ENCODE measurements around the gene PDE2A. TPM values are rescaled to one million over a fixed set of nuclear protein-coding genes. Genes with fewer than 3 reads are reported as not detected.

The PDE2A gene
- total and polyA plus RNA-seq, 2 donors from 2014 or later, result 12.6 to 42.0 TPM

- H3K4me1 ChIP-seq (ENCODE audit: control insufficient read depth in 2 of 3, insufficient read depth in 2 of 3, low read depth in 1 of 3, low read length in 3 of 3), result no peaks in the 10 kb centered on the region
- no peaks in the 10 kb centered on the region for H3K9me3 ChIP-seq (ENCODE audit: control insufficient read depth in 2 of 3, insufficient read depth in 1 of 3, low read length in 3 of 3)
- intact Hi-C loops (cut with DNase I), result no loop called here
- H3K4me3 ChIP-seq (ENCODE audit: low read length in 3 of 3), result no peak overlapping the region
- TF ChIP-seq CTCF (IDR thresholded peaks at IDR 0.05; ENCODE audit: borderline replicate concordance, extremely low read depth, insufficient read depth), result no peak
- no peak overlapping the region for H3K9ac ChIP-seq (ENCODE audit: low read length in 3 of 3)
- no peak overlapping the region for H3K27ac ChIP-seq (ENCODE audit: low read depth in 2 of 2, low read length in 2 of 2)
- DNase-seq (no peak), FAIRE-seq (no peak)
- no peaks in the 10 kb centered on the region for H3K36me3 ChIP-seq (ENCODE audit: control insufficient read depth in 2 of 3, insufficient read depth in 3 of 3, low read length in 3 of 3)
- peaks cover 11% of the 10 kb centered on the region for H3K27me3 ChIP-seq (ENCODE audit: control insufficient read depth, insufficient read depth, low read length)
These were observed 83.2 kb downstream of the PDE2A start for GRCh38 chr11:72591023-72591422.

GRCh38 chr11:72589802-72590761 lies 84.1 kb downstream of the PDE2A start:
- no peaks in the 10 kb centered on the region for H3K9me3 ChIP-seq (ENCODE audit: control insufficient read depth in 2 of 3, insufficient read depth in 1 of 3, low read length in 3 of 3)
- intact Hi-C loops (cut with DNase I), result loop anchor here (5.0 kb wide), 1 partner anchor 52 kb away; no protein-coding TSS in a partner anchor
- no peak for FAIRE-seq
- TF ChIP-seq CTCF (IDR thresholded peaks at IDR 0.05; ENCODE audit: borderline replicate concordance, extremely low read depth, insufficient read depth), result peak; percentile 41
- DNase-seq, result peak; percentile 69 to 78 (median 77)
- no peak overlapping the region for H3K4me3 ChIP-seq (ENCODE audit: low read length in 3 of 3)
- H3K4me1 ChIP-seq (ENCODE audit: control insufficient read depth in 2 of 3, insufficient read depth in 2 of 3, low read depth in 1 of 3, low read length in 3 of 3), result peaks cover 0 to 9% (median 0%) of the 10 kb centered on the region in 3 donors
- H3K27me3 ChIP-seq (ENCODE audit: control insufficient read depth, insufficient read depth, low read length), result peaks cover 15% of the 10 kb centered on the region
- H3K27ac ChIP-seq (ENCODE audit: low read depth in 2 of 2, low read length in 2 of 2), result no peak overlapping the region
- H3K36me3 ChIP-seq (ENCODE audit: control insufficient read depth in 2 of 3, insufficient read depth in 3 of 3, low read length in 3 of 3), result no peaks in the 10 kb centered on the region
- H3K9ac ChIP-seq (ENCODE audit: low read length in 3 of 3), result no peak overlapping the region

- peak in 1 of 5 donors; percentile 62 for DNase-seq
- intact Hi-C loops (cut with DNase I), result loop anchor here (5.0 kb wide), 1 partner anchor 54 kb away; no protein-coding TSS in a partner anchor
- Histone ChIP-seq H3K27ac (ENCODE audit: low read depth in 2 of 2, low read length in 2 of 2) (no peak overlapping the region), H3K36me3 (ENCODE audit: control insufficient read depth in 2 of 3, insufficient read depth in 3 of 3, low read length in 3 of 3) (no peaks in the 10 kb centered on the region), H3K9me3 (ENCODE audit: control insufficient read depth in 2 of 3, insufficient read depth in 1 of 3, low read length in 3 of 3) (no peaks in the 10 kb centered on the region), H3K4me1 (ENCODE audit: control insufficient read depth in 2 of 3, insufficient read depth in 2 of 3, low read depth in 1 of 3, low read length in 3 of 3) (peaks cover 0 to 15% (median 0%) of the 10 kb centered on the region in 3 donors), H3K9ac (ENCODE audit: low read length in 3 of 3) (no peak overlapping the region), H3K27me3 (ENCODE audit: control insufficient read depth, insufficient read depth, low read length) (peaks cover 20% of the 10 kb centered on the region), H3K4me3 (ENCODE audit: low read length in 3 of 3) (no peak overlapping the region)
- FAIRE-seq, result no peak
- TF ChIP-seq CTCF (IDR thresholded peaks at IDR 0.05; ENCODE audit: borderline replicate concordance, extremely low read depth, insufficient read depth), result no peak
These were observed 85.5 kb downstream of the PDE2A start for GRCh38 chr11:72588421-72589410.
